IPS-15b (cell line): Measurements from ENCODE around the gene NFYB.
"Not testable (repeated sequence)": the region's sequence is repeated elsewhere in the genome, so short reads cannot be mapped to it uniquely, and the experiment has no call there.

Experiments used
- H3K27me3 ChIP-seq: one replicate; pipeline ENCODE4 v1.6.1; 2013; ENCODE audit warnings: low read length; ENCODE audit not compliant: control insufficient read depth, insufficient read depth
- H3K36me3 ChIP-seq: one replicate; pipeline ENCODE4 v1.6.1; 2013; ENCODE audit warnings: low read length; ENCODE audit not compliant: control insufficient read depth, insufficient read depth
- H3K4me1 ChIP-seq: one replicate; pipeline ENCODE4 v1.6.1; 2013; ENCODE audit warnings: mild to moderate bottlenecking, low read length; ENCODE audit not compliant: control insufficient read depth, insufficient read depth
- H3K4me3 ChIP-seq: one replicate; pipeline ENCODE4 v1.5.1; 2013; ENCODE audit warnings: low read depth, low read length
- H3K9ac ChIP-seq: one replicate; pipeline ENCODE4 v1.6.1; 2013; ENCODE audit warnings: low read depth, mild to moderate bottlenecking, low read length
- H3K9me3 ChIP-seq: one replicate; pipeline ENCODE4 v1.6.1; 2013; ENCODE audit warnings: mild to moderate bottlenecking, low read length; ENCODE audit not compliant: control insufficient read depth, insufficient read depth

NFYB gene

GRCh38 chr12:104133321-104133720 is 4.7 kb downstream of the NFYB start:
- Histone ChIP-seq H3K27me3 (no peaks in the 10 kb centered on the region), H3K4me3 (no peak overlapping the region), H3K4me1 (peaks cover 11% of the 10 kb centered on the region), H3K9me3 (no peaks in the 10 kb centered on the region), H3K9ac (no peak overlapping the region), H3K36me3 (peaks cover 3% of the 10 kb centered on the region)

GRCh38 chr12:104132351-104132956 is 5.6 kb downstream of the NFYB start:
- H3K27me3 ChIP-seq = no peaks in the 10 kb centered on the region
- H3K9me3 ChIP-seq = no peaks in the 10 kb centered on the region
- H3K4me3 ChIP-seq = no peak overlapping the region
- H3K36me3 ChIP-seq = peaks cover 3% of the 10 kb centered on the region
- H3K9ac ChIP-seq = no peak overlapping the region
- H3K4me1 ChIP-seq = peaks cover 11% of the 10 kb centered on the region

- Histone ChIP-seq H3K9me3 (no peaks in the 10 kb centered on the region), H3K36me3 (peaks cover 3% of the 10 kb centered on the region), H3K4me3 (no peak overlapping the region), H3K9ac (no peak overlapping the region), H3K27me3 (no peaks in the 10 kb centered on the region), H3K4me1 (peaks cover 11% of the 10 kb centered on the region)
Observed at GRCh38 chr12:104131609-104132008, 6.4 kb downstream of the NFYB start.

- H3K27me3 ChIP-seq = no peaks in the 10 kb centered on the region
- peaks cover 3% of the 10 kb centered on the region for H3K36me3 ChIP-seq
Observed at GRCh38 chr12:104130760-104131159, 7.2 kb downstream of the NFYB start.

GRCh38 chr12:104126548-104126947 is 11.5 kb downstream of the NFYB start:
- Histone ChIP-seq H3K27me3 (no peaks in the 10 kb centered on the region), H3K36me3 (peaks cover 2% of the 10 kb centered on the region), H3K9me3 (no peaks in the 10 kb centered on the region), H3K9ac (no peak overlapping the region), H3K4me3 (no peak overlapping the region), H3K4me1 (peaks cover 8% of the 10 kb centered on the region)

More at GRCh38 chr12:104130760-104131159, 7.2 kb downstream of the NFYB start:
- no peak overlapping the region for H3K9ac ChIP-seq
- H3K4me3 ChIP-seq = no peak overlapping the region
- no peaks in the 10 kb centered on the region for H3K9me3 ChIP-seq
- H3K4me1 ChIP-seq = peaks cover 9% of the 10 kb centered on the region

- peaks cover 2% of the 10 kb centered on the region for H3K4me1 ChIP-seq
- peaks cover 2% of the 10 kb centered on the region for H3K36me3 ChIP-seq
- H3K27me3 ChIP-seq = no peaks in the 10 kb centered on the region
- no peak overlapping the region for H3K9ac ChIP-seq
- no peak overlapping the region for H3K4me3 ChIP-seq
- no peaks in the 10 kb centered on the region for H3K9me3 ChIP-seq
Observed at GRCh38 chr12:104122298-104122697, 15.7 kb downstream of the NFYB start.

GRCh38 chr12:104121001-104121400 is 17.0 kb downstream of the NFYB start:
- peaks cover 2% of the 10 kb centered on the region for H3K4me1 ChIP-seq
- H3K9ac ChIP-seq = no peak overlapping the region
- peaks cover 2% of the 10 kb centered on the region for H3K36me3 ChIP-seq
- no peaks in the 10 kb centered on the region for H3K9me3 ChIP-seq
- H3K27me3 ChIP-seq = no peaks in the 10 kb centered on the region
- H3K4me3 ChIP-seq = no peak overlapping the region

- Histone ChIP-seq H3K4me1 (no peaks in the 10 kb centered on the region), H3K27me3 (no peaks in the 10 kb centered on the region), H3K36me3 (peaks cover 4% of the 10 kb centered on the region), H3K9me3 (no peaks in the 10 kb centered on the region), H3K4me3 (no peak overlapping the region), H3K9ac (no peak overlapping the region)
Observed at GRCh38 chr12:104115587-104115975, 22.4 kb downstream of the NFYB start.

- H3K27me3 ChIP-seq, H3K9me3 ChIP-seq, H3K4me1 ChIP-seq, H3K36me3 ChIP-seq, H3K9ac ChIP-seq, H3K4me3 ChIP-seq: not testable (repeated sequence)
Observed at GRCh38 chr12:104114834-104115586, 23.0 kb downstream of the NFYB start.

GRCh38 chr12:104109446-104110271 is 28.4 kb downstream of the NFYB start:
- peaks cover 12% of the 10 kb centered on the region for H3K4me1 ChIP-seq
- no peaks in the 10 kb centered on the region for H3K9me3 ChIP-seq
- no peak overlapping the region for H3K9ac ChIP-seq
- no peaks in the 10 kb centered on the region for H3K36me3 ChIP-seq
- no peak overlapping the region for H3K4me3 ChIP-seq
- H3K27me3 ChIP-seq = no peaks in the 10 kb centered on the region

GRCh38 chr12:104108755-104109445 is 29.1 kb downstream of the NFYB start:
- no peaks in the 10 kb centered on the region for H3K27me3 ChIP-seq
- H3K4me1 ChIP-seq = peaks cover 12% of the 10 kb centered on the region
- H3K4me3 ChIP-seq = no peak overlapping the region
- H3K9me3 ChIP-seq = no peaks in the 10 kb centered on the region
- H3K9ac ChIP-seq = no peak overlapping the region
- H3K36me3 ChIP-seq = no peaks in the 10 kb centered on the region
